GM18858 (cell line): Measurements from ENCODE around the gene CTCFL.
A peak's percentile ranks its signal among the peaks of the same experiment; 100 is the strongest.
"Not testable (repeated sequence)": the region's sequence is repeated elsewhere in the genome, so short reads cannot be mapped to it uniquely, and the experiment has no call there.

Source experiments
- ATAC-seq: cut with Tn5 transposase; IDR thresholded peaks from one replicate; pipeline ENCODE4 v1.9.1; 2021; ENCODE audit not compliant: unreplicated experiment

The CTCFL gene

DNA sequence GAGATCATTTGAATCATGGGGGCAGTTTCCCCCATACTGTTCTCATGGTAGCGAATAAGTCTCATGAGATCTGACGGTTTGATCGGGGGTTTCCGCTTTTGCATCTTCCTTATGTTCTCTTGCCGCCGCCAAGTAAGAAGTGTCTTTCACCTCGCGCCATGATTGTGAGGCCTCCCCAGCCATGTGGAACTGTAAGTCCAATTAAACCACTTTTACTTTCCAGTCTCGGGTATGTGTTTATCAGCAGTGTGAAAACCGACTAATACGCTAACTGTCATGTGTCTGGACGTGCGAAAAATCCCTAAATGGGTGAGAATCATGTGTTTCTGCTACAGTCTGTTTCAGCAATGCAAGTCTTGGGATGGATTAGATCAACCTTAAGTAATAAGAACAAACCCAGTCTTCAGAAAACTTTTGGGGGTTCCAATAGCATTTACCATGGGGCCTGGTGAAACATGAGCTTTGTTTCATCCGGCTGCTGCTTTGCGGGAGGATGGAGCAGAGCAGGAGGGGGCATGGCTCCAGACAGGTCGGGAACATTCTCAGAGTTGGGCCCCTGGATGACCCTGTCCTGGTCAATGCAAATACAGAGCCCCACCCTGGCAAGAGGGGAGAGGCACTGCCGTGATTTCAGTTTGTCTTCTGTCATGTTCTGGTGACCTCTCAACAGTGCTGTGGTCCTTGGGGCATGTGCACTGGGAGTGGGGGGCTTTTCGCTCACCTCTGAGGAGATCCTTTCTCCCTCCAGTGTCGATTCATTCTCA is 41.5 kb downstream of the CTCFL start:
- no peak for ATAC-seq

DNA sequence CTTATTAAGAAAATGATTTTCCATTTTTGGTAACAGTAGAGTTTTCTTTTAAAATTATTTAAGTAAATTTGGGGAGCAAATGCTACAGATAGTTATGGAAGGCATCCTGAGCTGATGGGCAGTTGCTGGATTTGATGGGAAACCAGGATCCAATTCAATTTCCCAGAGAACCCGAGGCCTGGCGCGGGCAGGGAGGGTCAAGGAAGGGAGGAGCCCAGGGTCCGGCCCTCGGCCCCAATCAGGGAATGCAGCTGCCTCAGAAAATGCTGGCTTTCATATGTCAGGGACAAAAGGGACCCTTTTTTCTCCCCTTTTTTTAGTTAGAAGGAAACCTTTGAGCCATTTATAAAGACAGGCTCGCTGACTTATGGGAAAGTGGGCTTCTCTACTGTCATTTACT is 42.1 kb downstream of the CTCFL start:
- no peak for ATAC-seq

DNA sequence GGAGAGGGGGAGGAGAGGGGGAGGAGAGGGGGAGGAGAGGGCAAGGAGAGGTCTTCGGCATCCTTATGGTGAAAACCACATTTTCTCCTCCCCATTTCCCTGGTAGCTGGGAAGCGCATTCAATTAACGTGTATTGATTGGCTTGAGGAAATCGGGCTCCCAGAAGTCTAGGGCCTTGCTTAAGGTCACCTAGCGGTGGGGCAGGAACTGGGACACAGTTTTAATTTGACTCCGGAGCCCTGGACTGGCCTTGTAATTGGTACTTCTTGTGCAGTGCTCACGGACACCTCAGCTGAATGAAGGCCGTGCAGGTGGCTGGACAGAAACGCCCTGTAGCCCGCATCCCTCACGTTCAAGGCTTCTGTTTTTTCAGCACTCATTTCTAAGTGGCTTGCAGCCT is 42.8 kb downstream of the CTCFL start:
- ATAC-seq, result no peak

DNA sequence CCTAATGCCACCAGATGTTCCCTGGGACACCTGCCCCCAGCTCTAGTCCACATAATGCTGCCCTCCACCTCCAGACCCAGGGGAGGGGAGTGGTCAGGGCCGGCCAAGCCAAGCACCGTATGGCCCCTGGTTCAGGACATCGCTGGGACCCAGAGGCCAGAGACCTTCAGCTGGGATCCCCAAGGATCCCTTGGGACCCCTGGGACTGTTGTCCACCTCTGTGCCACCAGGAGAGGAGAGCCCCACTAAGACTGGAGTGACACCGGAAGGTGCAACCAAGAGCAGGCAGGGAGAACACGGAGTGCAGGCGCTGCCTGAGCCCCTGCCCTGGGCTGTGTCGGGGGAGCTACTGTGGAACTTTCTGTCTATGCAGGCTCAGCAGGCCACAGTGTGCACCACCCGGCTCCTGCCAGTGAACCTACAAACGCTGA is 43.6 kb downstream of the CTCFL start:
- ATAC-seq, result no peak

DNA sequence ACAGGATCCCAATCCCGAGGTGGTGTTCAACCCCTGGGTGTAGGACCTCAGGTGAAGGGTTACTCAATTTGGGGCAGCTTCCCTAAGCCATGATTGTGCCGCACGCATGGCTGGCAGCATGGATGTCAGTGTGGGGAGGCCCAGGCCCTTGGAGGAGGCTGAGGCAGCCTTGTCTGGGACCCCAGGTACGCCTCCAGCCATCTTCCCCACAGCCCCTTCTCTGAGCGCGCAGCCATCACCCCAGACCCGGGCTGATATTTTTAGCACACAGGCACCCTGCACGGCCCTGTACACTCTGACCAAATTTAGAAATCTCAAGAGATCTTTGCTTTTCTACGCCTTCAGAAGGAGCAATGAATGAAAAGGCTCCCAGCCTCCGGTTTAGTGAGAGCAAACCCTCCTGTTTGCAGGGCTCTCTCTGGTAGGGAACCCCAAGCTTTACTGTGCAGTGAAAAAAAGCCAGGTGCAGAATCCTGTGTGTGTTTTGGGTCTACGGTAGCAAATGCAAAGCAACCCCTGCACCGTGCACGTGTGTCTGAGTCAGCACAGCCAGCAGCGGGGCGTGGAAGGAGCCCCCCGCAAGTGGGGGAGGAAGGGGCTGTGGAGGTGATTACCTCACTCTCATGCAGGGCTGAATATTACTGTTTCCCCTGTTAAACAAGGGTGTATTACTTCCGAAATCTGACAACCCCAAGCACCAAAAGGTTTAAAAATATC is 44.3 kb downstream of the CTCFL start:
- peak; percentile 56 for ATAC-seq

DNA sequence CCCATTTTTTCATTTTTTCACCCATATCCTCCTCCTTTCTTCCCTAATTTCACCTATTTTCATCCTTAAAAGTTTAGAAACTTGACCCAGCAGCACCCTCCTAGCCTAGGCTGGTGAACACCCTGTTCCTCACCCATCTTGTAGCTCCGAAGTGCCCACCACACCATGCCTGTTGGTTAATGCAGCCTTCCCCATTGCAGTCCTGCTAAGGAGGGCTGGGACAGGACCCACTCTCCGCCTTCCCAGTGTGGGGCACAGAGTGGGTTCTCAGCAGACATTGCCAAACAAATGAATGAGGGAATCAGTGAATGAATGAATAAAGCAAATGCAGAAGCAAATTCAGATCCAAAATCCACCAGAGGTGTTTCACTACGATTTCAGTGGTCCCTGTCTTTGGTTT is 45.7 kb downstream of the CTCFL start:
- ATAC-seq, result no peak

DNA sequence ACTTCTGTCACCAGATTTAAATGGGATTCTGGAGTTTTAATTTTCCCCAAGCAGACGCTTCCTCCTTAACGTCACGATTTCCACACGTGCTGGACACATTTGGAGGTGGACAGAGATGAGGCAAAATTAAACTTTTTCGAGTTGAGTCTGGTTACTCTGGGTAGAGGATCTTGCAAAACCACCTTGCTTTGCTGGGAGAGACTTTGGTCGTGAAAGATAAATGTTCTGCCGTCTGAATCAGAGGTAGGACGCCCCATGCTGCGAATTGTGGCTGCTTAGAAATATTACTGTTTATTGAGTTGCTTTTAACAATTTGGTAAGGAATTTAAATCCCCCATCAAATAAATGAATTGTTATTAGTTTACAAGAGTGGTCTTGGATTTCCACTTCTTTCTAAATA is 46.8 kb downstream of the CTCFL start:
- no peak for ATAC-seq

DNA sequence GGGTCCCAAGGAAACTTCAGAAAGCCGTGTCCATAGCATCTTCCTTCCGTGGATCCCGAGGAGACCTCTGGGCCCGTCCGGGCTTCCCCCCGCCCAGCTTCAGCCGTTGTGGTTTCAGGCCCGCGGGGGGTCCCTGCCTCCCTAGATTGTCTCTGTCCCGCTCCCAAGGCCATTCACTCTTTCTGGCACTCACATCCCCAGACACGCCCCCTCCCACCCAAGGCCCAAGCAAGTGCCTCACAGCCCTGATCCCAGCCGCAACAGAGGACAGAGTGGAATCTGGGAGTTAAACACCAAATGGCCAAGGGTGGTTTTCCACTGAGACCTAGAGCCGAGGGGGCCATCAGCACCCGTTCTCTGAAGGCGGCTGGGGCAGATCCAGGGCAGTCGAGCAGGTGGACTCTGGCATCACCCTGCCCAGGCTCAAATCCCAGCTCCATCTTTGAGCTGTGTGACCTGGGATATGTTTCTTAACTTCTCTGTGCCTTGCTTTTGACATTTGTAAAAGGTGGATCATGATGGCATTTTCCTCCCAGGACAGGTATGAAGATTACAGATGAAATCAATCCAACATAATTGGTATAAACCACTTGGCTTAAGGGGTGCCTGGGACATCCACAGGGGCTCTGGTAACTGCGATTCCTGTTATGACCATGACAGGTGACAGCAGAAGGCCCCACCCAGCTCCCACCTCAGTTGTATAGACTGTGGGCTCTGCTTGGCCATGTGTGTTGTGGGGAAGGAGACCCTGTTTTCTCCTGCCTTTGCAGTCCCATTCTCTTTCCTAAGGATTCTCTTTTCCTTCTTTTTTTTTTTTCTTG is 48.1 kb downstream of the CTCFL start:
- ATAC-seq, result no peak

DNA sequence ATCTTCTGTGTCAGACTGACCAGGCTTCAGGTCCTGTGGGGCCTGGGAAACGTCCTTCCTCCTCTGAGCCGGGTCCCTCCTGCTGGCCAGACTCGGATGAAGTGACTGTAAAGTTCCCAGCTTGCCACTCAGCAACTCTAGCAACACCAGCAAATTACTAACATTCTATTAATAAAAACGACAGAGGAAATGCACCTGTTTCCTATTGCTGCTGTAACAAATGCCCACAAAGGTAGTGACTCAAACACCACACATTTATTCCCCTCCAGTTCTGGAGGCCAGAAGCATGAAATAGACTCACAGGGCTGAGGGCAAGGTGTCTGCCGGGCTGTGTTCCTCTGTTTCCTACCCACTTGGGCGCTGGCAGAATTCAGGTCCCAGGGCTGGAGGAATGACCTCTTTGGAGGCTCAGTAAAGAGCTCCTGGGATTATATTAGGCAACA is 48.8 kb downstream of the CTCFL start:
- ATAC-seq, result peak; percentile 38

DNA sequence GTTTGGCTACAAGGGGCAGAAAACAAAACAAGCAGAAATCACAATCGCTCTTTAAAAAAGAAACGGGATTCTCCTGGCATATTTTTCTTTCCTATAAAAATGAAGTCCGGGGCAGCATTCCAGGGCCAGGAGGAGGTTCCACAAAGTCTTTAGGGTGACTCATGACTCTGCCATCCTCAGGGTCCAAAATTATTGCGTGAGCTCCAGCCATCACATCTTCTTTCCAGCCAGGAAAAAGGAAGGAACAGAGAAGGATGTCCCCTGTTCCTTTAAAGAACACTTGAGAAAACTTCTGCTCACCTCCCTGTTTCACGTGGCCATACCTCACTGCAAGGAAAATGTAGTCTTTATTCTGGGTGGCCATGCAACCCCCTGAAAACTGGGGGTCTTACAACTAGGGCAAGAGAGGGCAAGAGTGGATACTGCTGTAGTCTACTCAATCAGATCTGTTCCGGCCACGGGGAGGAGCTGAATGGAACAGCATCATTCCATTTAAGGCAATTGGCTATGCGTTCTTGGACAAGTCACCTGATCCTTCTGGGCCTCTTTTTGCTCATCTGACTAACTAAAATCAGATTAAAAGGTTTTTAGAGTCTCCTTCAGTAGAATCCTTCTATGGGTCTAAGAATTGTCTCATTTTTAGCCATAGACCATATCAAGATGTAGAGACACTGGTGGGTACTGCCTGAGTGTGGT is 49.4 kb downstream of the CTCFL start:
- ATAC-seq, result no peak

DNA sequence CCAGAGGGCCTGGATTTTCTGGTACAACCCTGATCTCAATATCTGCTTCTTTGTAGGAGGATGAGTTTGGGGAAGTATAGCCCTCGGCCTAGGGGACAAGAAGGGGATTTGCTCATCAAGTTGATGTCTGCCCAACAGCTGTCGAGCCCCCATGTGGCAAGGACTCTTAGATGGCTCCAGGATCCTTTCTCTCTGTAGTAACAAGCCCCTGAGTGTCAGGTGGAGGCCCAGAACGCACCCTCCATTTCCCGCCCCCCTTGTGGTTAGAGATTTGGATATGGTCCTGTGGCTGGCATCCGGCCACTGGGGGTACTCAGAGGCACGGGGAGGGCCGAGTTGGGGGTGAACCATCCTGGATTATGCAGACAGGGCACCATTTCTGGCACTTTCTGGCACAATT is 50.1 kb downstream of the CTCFL start:
- no peak for ATAC-seq

DNA sequence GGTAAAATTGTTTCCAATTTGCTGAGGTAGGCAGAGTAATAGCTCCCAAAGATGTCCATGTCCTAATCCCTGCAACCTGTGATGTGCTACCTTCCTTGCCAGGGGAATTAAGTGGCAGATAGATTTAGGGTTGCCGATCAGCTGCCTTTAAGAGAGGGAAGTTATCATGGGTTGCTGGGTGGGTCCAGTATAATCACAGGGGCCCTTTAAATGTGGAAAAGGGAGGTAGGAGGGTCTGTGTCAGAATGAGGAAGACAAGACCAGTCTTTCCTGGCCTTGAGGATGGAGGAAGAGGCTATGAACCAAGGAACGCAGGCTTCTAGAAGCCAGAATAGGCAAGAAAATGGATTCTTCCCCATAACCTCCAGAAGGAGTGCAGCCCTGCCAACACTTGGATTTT is 50.7 kb downstream of the CTCFL start:
- no peak for ATAC-seq

DNA sequence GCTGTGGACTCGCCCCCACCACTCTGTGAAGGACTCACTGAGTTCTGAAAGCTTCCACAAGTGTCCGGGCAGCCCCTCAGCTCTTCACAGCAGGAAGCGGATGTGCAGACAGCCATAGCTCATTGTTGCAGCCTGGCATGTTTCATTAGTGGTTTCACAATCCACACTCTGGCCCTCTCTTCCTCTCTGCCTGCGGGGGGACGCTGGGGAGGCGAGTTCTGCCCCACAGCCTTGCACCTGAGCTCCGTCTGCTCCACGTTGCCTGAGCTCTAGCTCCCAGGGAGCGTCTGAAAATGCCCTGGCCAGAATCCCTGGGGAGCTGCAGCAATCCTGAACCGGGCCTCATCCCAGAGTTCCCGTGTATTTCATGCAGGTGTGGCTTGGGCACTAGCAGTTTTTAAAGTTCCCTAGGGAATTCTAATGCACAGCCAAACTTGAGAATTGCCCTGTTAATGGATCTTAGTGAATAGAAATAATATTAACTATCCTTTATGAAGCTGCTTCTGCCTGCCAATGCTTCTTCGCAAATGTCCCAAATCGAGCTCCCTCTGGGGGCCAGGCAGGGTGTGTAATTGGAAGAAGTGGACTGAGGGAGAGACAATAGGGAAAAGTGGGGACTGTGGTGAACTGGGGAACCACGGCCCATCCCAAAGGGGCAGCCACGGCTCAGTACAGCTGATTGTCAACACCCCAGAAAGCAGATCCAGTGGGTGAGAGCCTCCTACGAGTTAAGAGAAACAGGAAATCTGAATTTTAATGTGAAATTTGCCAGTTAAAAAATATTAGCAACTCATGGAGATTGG is 51.5 kb downstream of the CTCFL start:
- ATAC-seq, result peak; percentile 48

DNA sequence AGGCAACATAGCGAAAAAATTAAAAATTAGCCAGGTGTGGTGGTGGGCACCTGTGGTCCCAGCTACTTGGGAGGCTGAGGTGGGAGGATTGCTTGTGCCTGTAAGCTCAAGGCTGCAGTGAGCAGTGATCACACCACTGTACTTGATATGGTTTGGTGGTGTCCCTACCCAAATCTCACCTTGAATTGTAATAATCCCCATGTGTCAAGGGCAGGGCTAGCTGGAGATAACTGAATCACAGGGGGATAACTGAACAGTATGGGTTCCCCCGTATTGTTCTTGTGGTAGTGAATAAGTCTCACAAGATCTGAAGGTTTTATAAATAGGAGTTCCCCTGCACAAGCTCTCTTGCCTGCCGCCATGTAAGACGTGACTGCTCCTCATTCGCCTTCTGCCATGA is 52.5 kb downstream of the CTCFL start:
- not testable (repeated sequence) for ATAC-seq

DNA sequence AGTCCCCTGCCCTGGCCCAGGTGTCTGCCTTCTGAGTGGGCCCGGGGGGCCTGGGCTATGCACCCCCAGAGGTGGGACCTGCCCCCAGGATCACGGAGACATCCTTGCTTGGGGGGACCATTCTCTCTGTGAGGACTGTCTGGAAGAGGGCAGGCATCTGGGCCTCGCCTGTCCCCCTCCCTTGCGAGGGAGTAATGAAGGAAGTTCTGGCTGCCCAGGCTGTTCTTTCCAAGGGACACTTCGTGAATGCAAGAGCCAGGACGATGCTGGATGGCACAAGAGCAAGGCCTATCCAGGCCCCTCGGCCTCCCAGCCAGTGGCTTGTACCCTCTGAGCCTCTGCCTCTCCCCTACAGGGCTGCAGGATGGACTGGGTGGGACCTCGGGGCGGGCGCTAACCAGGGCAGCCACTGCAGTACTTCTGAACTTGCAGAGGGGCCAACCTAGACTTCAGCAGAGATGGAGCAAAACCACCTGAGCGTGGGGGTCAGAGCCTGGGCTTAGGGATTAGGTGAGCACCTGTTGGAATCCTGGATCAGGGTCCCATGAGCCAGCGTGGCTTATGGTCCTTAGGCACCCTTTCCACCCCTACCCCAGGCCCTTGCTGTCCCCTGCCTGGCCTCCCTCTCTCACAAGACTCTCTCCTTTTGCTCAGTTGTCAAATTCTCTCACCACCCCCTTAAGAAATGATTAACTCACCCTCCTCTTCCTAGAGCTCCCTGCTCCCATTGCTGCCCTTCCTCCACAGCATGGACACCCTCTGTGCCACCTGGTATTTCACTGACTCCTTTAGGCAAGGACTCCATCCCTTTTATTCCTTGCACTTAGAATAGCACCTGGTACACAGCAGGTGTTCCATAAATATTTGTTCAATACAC is 53.2 kb downstream of the CTCFL start:
- no peak for ATAC-seq

DNA sequence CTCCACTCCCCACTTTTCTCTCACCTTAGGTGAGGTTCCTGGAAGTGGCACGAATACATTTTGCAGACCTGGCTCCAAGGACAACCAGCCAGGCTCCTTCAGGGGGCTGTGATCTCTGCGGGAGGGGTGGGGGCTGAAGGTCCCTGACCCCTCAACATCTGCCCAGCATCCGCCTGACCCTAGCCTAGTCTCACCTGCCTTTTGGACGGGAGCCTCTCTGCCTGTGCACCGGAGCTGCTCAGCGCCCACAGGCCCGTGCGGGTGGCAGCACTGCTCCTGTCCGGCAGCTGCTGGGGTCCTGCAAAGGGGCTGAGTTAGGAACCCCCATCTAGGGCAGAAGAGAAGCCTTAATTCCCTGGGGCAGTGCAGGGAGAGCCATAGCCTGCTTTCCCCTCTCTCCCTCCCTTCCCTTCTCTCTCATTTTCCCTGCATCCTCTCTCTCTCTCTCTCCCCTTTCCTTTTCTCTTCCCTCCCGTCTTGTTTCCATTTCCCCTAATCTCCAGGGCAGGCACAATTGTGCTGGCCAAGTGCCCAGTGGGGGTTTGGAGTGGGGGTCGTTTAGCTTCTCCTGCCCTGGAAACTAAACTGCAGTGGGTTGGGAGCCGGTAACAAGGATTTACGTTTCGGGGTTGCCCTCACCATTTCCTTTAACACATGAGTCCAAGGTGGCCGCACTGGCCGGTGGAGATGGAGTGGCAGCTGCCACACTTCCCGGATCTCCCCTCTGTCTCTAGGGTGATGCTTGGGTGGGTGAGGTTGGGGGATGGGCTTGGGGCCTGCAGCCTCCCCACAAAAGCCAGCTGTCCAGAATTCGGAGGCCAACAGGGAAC is 54.1 kb downstream of the CTCFL start:
- ATAC-seq, result no peak

DNA sequence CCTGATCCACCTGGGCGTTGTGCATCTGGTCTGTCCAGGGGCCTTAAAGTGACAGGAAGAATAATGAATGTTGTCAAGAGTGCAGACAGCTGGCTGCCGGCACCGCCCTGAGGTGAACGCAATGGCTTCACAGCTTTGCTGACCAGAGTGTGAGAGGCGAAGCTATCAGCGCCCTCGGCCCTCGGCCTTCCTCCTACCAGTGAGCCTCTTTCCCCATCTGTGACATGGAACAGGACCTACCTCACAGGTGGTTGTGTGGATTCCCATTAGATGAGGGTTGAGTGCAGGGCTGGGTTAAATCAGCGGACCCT is 54.8 kb downstream of the CTCFL start:
- no peak for ATAC-seq

DNA sequence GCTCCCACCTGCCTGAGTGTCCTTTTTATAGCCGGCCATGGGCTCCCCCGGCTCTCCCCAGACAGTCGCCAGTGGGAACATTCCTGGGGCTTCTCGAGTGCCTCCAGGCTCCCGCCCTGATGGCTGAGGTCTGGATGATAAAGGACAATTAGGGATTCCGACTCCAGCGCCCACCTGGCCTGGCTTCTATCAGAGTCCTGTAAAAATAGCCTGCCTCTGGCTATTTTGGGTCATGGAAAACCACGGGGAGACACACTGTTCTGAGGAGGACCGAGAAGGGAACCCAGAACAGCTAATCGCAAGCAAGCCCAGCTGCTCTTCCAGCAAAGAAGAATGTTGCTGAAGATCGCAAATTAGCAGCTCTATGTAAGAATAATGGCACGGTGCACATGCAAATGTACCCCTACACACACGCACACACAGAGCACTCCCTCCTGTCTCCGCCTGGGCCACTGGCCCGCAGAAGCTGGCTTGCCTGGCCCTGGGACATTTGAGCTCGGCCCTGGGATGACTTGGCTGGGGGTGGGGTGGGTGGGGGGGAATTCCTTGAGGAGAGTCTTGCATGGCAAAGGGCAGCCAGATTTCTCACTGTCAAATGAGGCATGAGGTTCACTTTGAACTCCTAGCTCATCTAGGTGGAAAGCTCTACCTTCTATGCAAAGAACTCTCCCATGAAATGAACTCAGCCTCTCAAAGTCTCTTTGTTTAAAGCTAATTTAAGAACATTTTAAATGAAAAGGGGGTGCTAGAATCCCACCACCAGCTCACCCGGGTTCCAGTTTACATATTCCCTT is 55.3 kb downstream of the CTCFL start:
- ATAC-seq, result peak; percentile 36
